GM12878 (cell line): ENCODE measurements around the gene SCRT2. TPM values are rescaled to one million over a fixed set of nuclear protein-coding genes. Genes with fewer than 3 reads are reported as not detected.

Experiments used
- CHD4 ChIP-seq: fragments of 200-600 bp; sonication (generic); IDR thresholded peaks from 2 replicates; pipeline ENCODE4 v1.6.1; 2016; ENCODE audit warnings: mild to moderate bottlenecking
- FOS ChIP-seq: IDR thresholded peaks from 3 replicates; pipeline ENCODE4 v1.6.1; 2011; ENCODE audit warnings: borderline replicate concordance; ENCODE audit not compliant: insufficient read length; ENCODE audit errors: extremely low read depth
- HCFC1 ChIP-seq: fragments of 150-350 bp; IDR thresholded peaks from 2 replicates; pipeline ENCODE4 v1.6.1; 2014; ENCODE audit warnings: low read length
- IRF3 ChIP-seq: fragments of 450-650 bp; IDR thresholded peaks from 2 replicates; pipeline ENCODE4 v1.6.1; 2014; ENCODE audit warnings: mild to moderate bottlenecking
- JUND ChIP-seq: IDR thresholded peaks from 2 replicates; pipeline ENCODE4 v1.6.1; 2012; ENCODE audit warnings: low read depth, mild to moderate bottlenecking, low read length, improper control_type of control experiment, moderate library complexity
- KAT2A ChIP-seq: conservative IDR thresholded peaks from 2 replicates; pipeline ENCODE4 v1.6.1; 2011; ENCODE audit warnings: low read depth, low read length; ENCODE audit not compliant: control insufficient read depth
- LARP7 ChIP-seq: fragments of 450-650 bp; IDR thresholded peaks from 2 replicates; pipeline ENCODE4 v1.6.1; 2017; ENCODE audit warnings: mild to moderate bottlenecking
- MLLT1 ChIP-seq: fragments of 450-650 bp; IDR thresholded peaks from 2 replicates; pipeline ENCODE4 v1.6.1; 2016; ENCODE audit warnings: mild to moderate bottlenecking
- NFIC ChIP-seq: IDR thresholded peaks from 2 replicates; pipeline ENCODE4 v1.6.1; 2012; ENCODE audit warnings: low read depth, mild to moderate bottlenecking, inconsistent platforms, low read length, moderate library complexity
- NFYB ChIP-seq: IDR thresholded peaks from 2 replicates; pipeline ENCODE4 v1.6.1; 2011; ENCODE audit warnings: low read depth, mild to moderate bottlenecking, low read length, improper control_type of control experiment, moderate library complexity; ENCODE audit not compliant: insufficient read depth
- NKRF ChIP-seq: fragments of 450-650 bp; conservative IDR thresholded peaks from 2 replicates; pipeline ENCODE4 v1.6.1; 2017; ENCODE audit warnings: mild to moderate bottlenecking, moderate library complexity
- RCOR1 ChIP-seq: conservative IDR thresholded peaks from 2 replicates; pipeline ENCODE4 v1.6.1; 2012; ENCODE audit warnings: low read depth, low read length, improper control_type of control experiment
- RFX5 ChIP-seq: IDR thresholded peaks from 2 replicates; pipeline ENCODE4 v1.6.1; 2011; ENCODE audit warnings: low read depth, low read length, improper control_type of control experiment
- SIN3A ChIP-seq: IDR thresholded peaks from 2 replicates; pipeline ENCODE4 v1.6.1; 2012; ENCODE audit warnings: low read depth, low read length, improper control_type of control experiment
- SIX5 ChIP-seq: IDR thresholded peaks from 2 replicates; pipeline ENCODE4 v1.6.1; 2011; ENCODE audit warnings: mild to moderate bottlenecking, low read depth, low read length, moderate library complexity; ENCODE audit not compliant: severe bottlenecking
- SP1 ChIP-seq: IDR thresholded peaks from one replicate; pipeline ENCODE4 v1.6.1; 2011; ENCODE audit warnings: low read depth, low read length
- STAT3 ChIP-seq: IDR thresholded peaks from 2 replicates; pipeline ENCODE4 v1.6.1; 2011; ENCODE audit warnings: low read depth, low read length, improper control_type of control experiment
- YY1 ChIP-seq: IDR thresholded peaks from 2 replicates; pipeline ENCODE4 v1.6.1; 2011; ENCODE audit warnings: low read depth, mild to moderate bottlenecking, low read length
- ZNF384 ChIP-seq: IDR thresholded peaks from 2 replicates; pipeline ENCODE4 v1.6.1; 2012; ENCODE audit warnings: low read depth, mild to moderate bottlenecking, low read length, improper control_type of control experiment, borderline replicate concordance
- polyA plus RNA-seq, 11 experiments: library from polyadenylated mRNA; depleted of rRNA in 4 of 11; unstranded in 6 of 11; stranded (reverse) in 5 of 11; fragments of >200 nt; fragmentation: Nextera tagmentation in 4 of 11; fragmentation: Illumina TruSeq in 1 of 11; extraction: Ambion mirVana in 4 of 11; extraction: Trizol in 1 of 11; gene quantifications; 1 replicate in 1 of 11; 2 replicates in 10 of 11; pipeline versions ENCODE4 v1.2.1 to v1.2.3, GENCODE V29; 2011 to 2016; ENCODE audit warnings: inconsistent platforms in 2 of 11, missing spikeins in 2 of 11, low read depth in 1 of 11
- total RNA-seq, 4 experiments: library from RNA; depleted of rRNA in 3 of 4; stranded (reverse); fragments of >200 nt in 3 of 4; fragmentation: Illumina TruSeq in 1 of 4; extraction: Trizol in 1 of 4; gene quantifications; 2 replicates each; pipeline versions ENCODE4 v1.2.1 to v1.2.3, GENCODE V29; 2013 to 2021
- TF ChIP-seq, protein P1 (sequence below): fragments of 450-650 bp; IDR thresholded peaks from 2 replicates; pipeline ENCODE4 v1.6.1; 2018; ENCODE audit warnings: borderline replicate concordance, mild to moderate bottlenecking; ENCODE audit not compliant: partially characterized antibody
- TF ChIP-seq, protein P2 (sequence below): fragments of 450-650 bp; IDR thresholded peaks from 2 replicates; pipeline ENCODE4 v1.6.1; 2017; ENCODE audit warnings: borderline replicate concordance

SCRT2 gene
- total and polyA plus RNA-seq, 10 of the 15 experiments (the other 5 are each of a cell fraction or from before 2014, with no cell fraction given): not detected

DNA sequence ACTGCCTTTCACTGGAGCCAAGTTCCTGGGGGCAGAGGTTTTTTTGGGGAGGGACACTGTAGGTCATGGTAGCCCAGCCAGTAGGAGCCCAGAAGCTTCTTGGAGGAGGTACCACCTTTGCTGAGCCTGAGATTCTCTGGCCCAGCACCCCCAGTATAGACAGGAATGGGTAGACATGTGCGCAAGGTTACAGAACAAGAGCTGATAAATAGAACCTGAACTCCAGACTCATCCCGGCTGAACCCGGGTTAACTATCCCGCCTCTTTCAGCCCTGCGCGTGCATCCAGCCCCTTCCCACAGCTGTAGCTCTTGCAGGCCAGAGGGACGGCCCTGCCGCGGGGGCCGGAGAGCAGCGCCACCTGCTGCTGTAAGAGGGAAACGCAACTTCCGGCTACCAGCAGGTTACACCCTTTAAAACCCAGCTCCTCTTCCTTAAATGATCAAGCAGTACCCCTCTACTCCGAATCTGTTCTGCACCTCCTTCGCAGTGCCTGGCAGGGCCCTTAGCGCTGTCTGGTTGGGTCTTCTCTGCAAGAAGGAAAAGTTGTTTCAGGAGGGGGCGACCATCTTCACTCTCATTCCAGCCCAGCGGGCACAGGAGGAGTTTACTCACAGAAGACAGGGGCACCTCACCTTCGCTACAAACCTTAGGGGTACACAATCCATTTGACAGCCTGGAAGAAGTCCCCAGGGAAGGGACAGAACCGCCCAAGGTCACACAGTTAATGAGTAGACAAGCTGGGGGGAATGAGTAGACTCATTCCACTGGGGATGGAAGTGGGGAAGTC is 30.1 kb downstream of the SCRT2 start (continued):
- TF ChIP-seq ZNF384: no peak
- TF ChIP-seq, protein P1, sequence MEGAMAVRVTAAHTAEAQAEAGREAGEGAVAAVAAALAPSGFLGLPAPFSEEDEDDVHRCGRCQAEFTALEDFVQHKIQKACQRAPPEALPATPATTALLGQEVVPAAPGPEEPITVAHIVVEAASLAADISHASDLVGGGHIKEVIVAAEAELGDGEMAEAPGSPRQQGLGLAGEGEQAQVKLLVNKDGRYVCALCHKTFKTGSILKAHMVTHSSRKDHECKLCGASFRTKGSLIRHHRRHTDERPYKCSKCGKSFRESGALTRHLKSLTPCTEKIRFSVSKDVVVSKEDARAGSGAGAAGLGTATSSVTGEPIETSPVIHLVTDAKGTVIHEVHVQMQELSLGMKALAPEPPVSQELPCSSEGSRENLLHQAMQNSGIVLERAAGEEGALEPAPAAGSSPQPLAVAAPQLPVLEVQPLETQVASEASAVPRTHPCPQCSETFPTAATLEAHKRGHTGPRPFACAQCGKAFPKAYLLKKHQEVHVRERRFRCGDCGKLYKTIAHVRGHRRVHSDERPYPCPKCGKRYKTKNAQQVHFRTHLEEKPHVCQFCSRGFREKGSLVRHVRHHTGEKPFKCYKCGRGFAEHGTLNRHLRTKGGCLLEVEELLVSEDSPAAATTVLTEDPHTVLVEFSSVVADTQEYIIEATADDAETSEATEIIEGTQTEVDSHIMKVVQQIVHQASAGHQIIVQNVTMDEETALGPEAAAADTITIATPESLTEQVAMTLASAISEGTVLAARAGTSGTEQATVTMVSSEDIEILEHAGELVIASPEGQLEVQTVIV: no peak
- TF ChIP-seq SP1: no peak
- no peak for TF ChIP-seq IRF3
- TF ChIP-seq RFX5: no peak
- TF ChIP-seq RCOR1: no peak
- TF ChIP-seq JUND: no peak
- no peak for TF ChIP-seq NFYB
- TF ChIP-seq, protein P2, sequence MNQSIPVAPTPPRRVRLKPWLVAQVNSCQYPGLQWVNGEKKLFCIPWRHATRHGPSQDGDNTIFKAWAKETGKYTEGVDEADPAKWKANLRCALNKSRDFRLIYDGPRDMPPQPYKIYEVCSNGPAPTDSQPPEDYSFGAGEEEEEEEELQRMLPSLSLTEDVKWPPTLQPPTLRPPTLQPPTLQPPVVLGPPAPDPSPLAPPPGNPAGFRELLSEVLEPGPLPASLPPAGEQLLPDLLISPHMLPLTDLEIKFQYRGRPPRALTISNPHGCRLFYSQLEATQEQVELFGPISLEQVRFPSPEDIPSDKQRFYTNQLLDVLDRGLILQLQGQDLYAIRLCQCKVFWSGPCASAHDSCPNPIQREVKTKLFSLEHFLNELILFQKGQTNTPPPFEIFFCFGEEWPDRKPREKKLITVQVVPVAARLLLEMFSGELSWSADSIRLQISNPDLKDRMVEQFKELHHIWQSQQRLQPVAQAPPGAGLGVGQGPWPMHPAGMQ: no peak
- peak; percentile 67; the same call in 1 of the 2 replicates for TF ChIP-seq YY1
- TF ChIP-seq STAT3: no peak
- TF ChIP-seq NFIC: no peak
- TF ChIP-seq SIN3A: no peak
- TF ChIP-seq KAT2A: no peak
- no peak for TF ChIP-seq HCFC1
- no peak for TF ChIP-seq CHD4
- TF ChIP-seq LARP7: no peak
- no peak for TF ChIP-seq NKRF
- TF ChIP-seq SIX5: no peak
- 0 out of 2 replicates have a peak, but pooled peaks have one; percentile 36 for TF ChIP-seq MLLT1
- no peak for TF ChIP-seq FOS
